Measurements from ENCODE around the gene ASS1. TPM values are rescaled to one million over a fixed set of nuclear protein-coding genes. Genes with fewer than 3 reads are reported as not detected.

ASS1 gene
- total RNA-seq, 2 donors from 2014 or later = 380 to 511 TPM

DNA sequence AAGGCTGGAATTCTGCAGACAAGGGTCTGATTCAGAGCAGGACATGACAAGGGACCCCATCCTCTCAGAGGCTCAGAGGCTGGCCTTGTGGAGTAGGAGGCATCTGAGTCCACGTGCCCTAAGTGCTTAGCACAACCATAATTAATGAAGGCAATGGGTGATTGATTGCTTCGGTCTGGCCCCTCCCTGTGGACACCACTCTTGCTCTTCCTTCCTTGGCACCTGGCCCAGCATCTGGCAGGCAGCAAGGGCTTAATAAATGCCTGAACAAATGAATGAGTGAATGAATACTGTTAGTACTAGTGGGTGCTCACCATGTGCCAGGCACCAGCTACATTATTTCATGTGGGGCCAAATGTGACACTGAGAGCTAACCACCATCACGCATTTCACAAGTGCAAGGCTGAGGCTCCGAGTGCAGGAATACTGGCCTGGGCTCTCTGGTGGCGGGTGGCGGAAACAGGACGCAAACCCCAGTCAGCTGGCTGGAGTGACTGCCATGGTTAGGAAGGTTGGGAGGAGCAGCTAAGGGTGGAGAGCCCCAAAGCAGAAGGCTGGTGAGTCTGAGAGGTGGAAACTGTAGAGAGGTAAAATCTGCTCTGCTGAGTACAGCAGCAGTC, 53.6 kb downstream of the ASS1 start:
- Histone ChIP-seq H3K9ac (ENCODE audit: low read depth in 2 of 2, low read length in 2 of 2) (no peak overlapping the region), H3K27me3 (no peaks in the 10 kb centered on the region), H3K4me3 (no peak overlapping the region), H3K27ac (no peak overlapping the region), H3K4me1 (no peaks in the 10 kb centered on the region), H3K36me3 (peaks cover under 1% of the 10 kb centered on the region), H3K9me3 (no peaks in the 10 kb centered on the region)
- no peak for DNase-seq
- no peak for TF ChIP-seq CTCF (IDR thresholded peaks at IDR 0.05)
- intact Hi-C loops (cut with DNase I) = no loop called here

DNA sequence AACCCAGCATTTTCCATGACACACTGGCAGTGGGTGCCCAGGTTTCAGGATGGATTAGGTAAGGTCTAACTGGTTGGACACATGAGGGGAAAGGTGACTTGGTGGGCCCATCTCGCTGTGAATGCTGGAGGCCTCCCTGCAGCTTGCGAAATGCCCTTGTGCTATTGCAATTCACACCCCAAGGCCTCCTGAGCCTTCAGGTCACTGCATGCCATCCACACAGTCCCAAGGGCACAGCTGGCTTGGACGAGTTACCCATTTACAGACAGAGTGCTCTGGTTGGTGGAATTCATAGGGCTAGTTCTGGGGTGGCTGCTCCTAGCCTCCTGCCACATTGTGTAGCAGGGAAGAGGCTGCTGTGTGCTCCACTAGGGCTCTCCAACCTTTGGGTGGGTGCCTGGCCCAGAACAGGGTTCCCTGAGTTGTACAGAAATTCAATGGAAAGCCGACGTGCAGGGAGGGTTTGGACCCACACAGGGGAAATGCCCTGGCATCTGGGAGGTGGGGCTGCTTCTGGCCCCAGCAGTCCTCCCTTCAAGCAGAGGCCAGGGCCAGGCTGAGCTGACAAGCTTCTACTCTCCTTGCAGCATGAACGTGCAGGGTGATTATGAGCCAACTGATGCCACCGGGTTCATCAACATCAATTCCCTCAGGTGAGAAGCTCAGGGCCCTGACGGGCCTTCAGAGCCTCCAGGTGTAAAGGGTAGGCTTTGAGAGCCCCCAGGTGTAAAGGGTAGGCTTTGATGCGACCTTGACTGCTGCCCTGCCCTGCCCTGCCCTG, 54.3 kb downstream of the ASS1 start:
- intact Hi-C loops (cut with DNase I) = no loop called here
- Histone ChIP-seq H3K9ac (ENCODE audit: low read depth in 2 of 2, low read length in 2 of 2) (no peak overlapping the region), H3K4me3 (no peak overlapping the region), H3K36me3 (no peaks in the 10 kb centered on the region), H3K9me3 (no peaks in the 10 kb centered on the region), H3K27me3 (no peaks in the 10 kb centered on the region), H3K27ac (peak overlapping the region; percentile 19), H3K4me1 (no peaks in the 10 kb centered on the region)
- no peak for DNase-seq
- TF ChIP-seq CTCF (IDR thresholded peaks at IDR 0.05) = no peak

DNA sequence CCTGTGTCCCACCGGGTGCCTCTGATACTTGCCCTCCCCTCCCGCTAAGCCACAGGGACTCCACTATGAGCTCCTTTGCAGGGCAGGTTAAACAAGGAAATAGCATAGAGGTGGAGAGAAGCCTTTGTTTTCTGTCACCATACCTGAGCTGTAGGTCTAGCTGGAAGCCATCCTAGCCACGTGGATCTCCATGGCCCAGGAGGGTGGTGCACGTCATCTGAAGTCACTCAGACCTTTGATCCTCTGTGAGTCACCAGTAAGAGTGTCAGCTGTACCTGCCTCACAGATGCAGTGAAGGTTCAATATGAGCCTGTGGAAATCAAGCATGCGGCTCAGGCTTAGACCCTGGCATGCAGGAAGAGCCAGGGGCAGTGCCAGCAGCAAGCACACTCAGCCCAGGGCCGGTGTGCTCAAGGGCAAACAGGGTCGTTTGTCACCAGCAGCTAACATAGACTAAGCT, 55.1 kb downstream of the ASS1 start:
- no peaks in the 10 kb centered on the region for H3K27me3 ChIP-seq
- peak; percentile 84 for DNase-seq
- no peaks in the 10 kb centered on the region for H3K9me3 ChIP-seq
- no peak for TF ChIP-seq CTCF (IDR thresholded peaks at IDR 0.05)
- peak overlapping the region; percentile 19 for H3K27ac ChIP-seq
- no peak overlapping the region for H3K4me3 ChIP-seq
- H3K9ac ChIP-seq (ENCODE audit: low read depth in 2 of 2, low read length in 2 of 2) = peak overlapping the region in 1 of 2 donors; percentile 49
- no peaks in the 10 kb centered on the region for H3K4me1 ChIP-seq
- H3K36me3 ChIP-seq = no peaks in the 10 kb centered on the region
- intact Hi-C loops (cut with DNase I) = no loop called here

DNA sequence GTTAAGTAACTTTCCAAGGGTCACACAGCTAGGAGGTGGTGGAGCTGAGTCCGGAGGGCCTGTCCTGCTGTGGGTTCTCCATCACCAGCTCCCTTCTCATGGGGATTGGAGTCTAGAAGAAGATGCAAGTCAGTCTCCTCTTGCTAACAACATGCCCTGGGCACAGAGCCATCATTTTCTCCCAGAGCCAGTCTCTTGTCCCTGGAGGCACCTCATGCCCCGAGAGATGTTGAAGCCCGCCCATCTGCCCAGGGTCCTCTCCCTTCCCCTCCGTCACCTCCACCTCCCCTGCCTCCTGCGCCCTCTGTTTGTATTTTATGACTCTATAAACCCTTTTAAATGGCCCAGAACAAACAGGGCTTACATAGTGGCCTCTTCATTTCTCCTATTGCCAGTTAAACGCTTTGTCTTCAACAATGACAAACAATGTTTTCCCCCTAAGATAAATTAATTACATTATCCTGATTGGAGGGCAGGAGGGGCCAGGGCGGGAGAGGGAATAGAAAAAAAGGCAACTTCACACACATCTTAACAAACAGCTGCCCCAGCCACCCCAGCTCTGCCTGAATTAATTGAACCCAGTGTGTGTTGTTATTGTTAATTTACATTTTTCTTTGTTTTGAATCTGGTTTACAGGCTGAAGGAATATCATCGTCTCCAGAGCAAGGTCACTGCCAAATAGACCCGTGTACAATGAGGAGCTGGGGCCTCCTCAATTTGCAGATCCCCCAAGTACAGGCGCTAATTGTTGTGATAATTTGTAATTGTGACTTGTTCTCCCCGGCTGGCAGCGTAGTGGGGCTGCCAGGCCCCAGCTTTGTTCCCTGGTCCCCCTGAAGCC, 55.8 kb downstream of the ASS1 start:
- no peak for TF ChIP-seq CTCF (IDR thresholded peaks at IDR 0.05)
- Histone ChIP-seq H3K27me3 (no peaks in the 10 kb centered on the region), H3K9me3 (no peaks in the 10 kb centered on the region), H3K36me3 (no peaks in the 10 kb centered on the region), H3K9ac (ENCODE audit: low read depth in 2 of 2, low read length in 2 of 2) (peak overlapping the region in 1 of 2 donors; percentile 49), H3K4me1 (no peaks in the 10 kb centered on the region), H3K4me3 (no peak overlapping the region), H3K27ac (peak overlapping the region; percentile 19)
- intact Hi-C loops (cut with DNase I) = no loop called here
- DNase-seq = peak; percentile 56

DNA sequence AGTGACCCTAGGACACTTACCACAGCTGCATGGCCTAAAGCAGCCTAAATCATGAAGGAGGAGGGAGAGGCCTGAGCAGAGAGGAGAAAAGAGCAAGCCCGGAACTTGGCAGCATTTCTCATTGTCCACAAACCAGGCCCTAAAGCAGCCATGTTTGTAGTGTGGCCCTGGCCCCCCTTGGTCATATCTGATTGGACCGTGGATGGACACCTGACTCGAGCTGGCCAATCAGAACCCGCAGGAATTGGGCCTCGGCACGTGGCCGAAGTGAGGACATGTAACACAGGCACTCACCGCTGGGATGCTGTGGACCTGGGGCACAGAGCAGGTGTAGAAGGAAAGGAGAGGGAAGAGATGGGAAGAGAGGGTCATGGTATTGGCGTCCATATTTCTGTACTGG, 56.9 kb downstream of the ASS1 start:
- Histone ChIP-seq H3K9ac (ENCODE audit: low read depth in 2 of 2, low read length in 2 of 2) (no peak overlapping the region), H3K4me1 (no peaks in the 10 kb centered on the region), H3K36me3 (no peaks in the 10 kb centered on the region), H3K4me3 (no peak overlapping the region), H3K27me3 (no peaks in the 10 kb centered on the region), H3K9me3 (no peaks in the 10 kb centered on the region), H3K27ac (no peak overlapping the region)
- intact Hi-C loops (cut with DNase I) = no loop called here
- no peak for TF ChIP-seq CTCF (IDR thresholded peaks at IDR 0.05)
- no peak for DNase-seq

Data from colonic mucosa (tissue), 4 donors.